B cell (primary cell): ENCODE results near the gene PHYH.

ENCODE experiments used
- CTCF ChIP-seq: fragments of 200-600 bp; IDR thresholded peaks from one replicate; pipeline ENCODE4 v1.8.0; 2022; ENCODE audit warnings: antibody characterized with exemption, mild to moderate bottlenecking
- EZH2 ChIP-seq: IDR thresholded peaks from 2 replicates; pipeline ENCODE4 v1.6.1; 2012; ENCODE audit warnings: borderline replicate concordance, low read depth, mild to moderate bottlenecking, moderate library complexity, low read length; ENCODE audit not compliant: insufficient read depth, poor library complexity, severe bottlenecking

DNA sequence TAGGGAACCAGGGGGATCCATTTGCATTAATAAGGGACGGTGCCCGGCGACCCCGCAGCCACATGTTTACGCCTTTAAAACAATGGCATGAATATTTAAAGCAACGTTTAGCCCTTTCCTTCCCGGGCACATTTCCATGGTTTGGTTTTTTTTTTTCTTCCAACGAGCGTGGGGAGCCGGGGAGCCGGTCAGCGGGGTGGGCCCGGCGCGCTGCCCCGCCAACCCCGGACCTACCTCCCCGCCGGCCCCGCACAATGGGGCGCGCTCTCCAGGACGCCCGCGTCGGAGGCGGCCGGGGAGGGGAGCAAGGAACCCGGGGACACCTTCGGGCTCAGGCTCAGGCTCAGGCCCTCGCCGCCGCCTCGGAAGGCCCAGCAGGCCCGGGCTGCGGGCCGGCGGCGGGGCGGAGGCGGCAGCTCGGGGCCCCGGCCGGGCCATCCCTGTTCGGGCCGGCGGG, 47.2 kb upstream of the PHYH start:
- TF ChIP-seq CTCF (no peak), EZH2 (no peak)
